H1 (cell line): ENCODE data around the gene GATD1. TPM values are rescaled to one million over a fixed set of nuclear protein-coding genes. Genes with fewer than 3 reads are reported as not detected.

ENCODE experiments used
- polyA plus RNA-seq, 7 experiments: library from polyadenylated mRNA; depleted of rRNA in 3 of 7; stranded (reverse) in 5 of 7; unstranded in 2 of 7; fragments of >200 nt in 5 of 7; fragments of 200-250 nt in 2 of 7; gene quantifications; 1 replicate in 5 of 7; 2 replicates in 1 of 7; 4 replicates in 1 of 7; pipeline versions ENCODE4 v1.2.1 to v1.2.3, GENCODE V29; 2011 to 2013; ENCODE audit warnings: missing spikeins in 2 of 7, mixed read lengths in 2 of 7
- small RNA-seq: library from polyadenylated mRNA; stranded (forward); fragments of <200 nt; extraction: miRNeasy Mini kit (QIAGEN cat#:217004); gene quantifications from one replicate; pipeline ENCODE3, GENCODE V24; 2013; ENCODE audit not compliant: insufficient read depth
- total RNA-seq: library from RNA; stranded (reverse); fragmentation: NEBNext Ultra II Directional; extraction: Animal tissue kit (Norgen Biotek cat#: 25700); gene quantifications from 2 replicates; pipeline ENCODE4 v1.2.1, GENCODE V29; 2021

GATD1 gene
- total and polyA plus RNA-seq, 2 of the 8 experiments (the other 6 are each of a cell fraction or from before 2014, with no cell fraction given), result 47.5 to 54.8 TPM

Small RNA genes within 50 kb of the gene (small RNA-seq; reads per million reads assigned to genes)
- gene SNORA52, result not detected

Other genes starting within 250 kb of the GATD1 start
- 54.7 and 60.9 TPM in 2 replicates for gene HRAS, start 241.9 kb downstream of the GATD1 start, total RNA-seq
- gene HRAS, start 241.9 kb downstream of the GATD1 start, polyA plus RNA-seq (2011; rRNA removed), result 44.3 and 63.4 TPM in 2 replicates
- 1.9 and 2.1 TPM in 2 replicates for gene LRRC56, start 240.0 kb downstream of the GATD1 start, total RNA-seq
- gene LRRC56, start 240.0 kb downstream of the GATD1 start, polyA plus RNA-seq (2011; rRNA removed), result 0.94 and 1.6 TPM in 2 replicates
- 2.6 and 3.1 TPM in 2 replicates for gene LMNTD2, start 216.7 kb downstream of the GATD1 start, total RNA-seq
- 1.6 and 3.6 TPM in 2 replicates for gene LMNTD2, start 216.7 kb downstream of the GATD1 start, polyA plus RNA-seq (2011; rRNA removed)
- 20.6 and 22.3 TPM in 2 replicates for gene RASSF7, start 216.5 kb downstream of the GATD1 start, total RNA-seq
- 43.9 and 60.6 TPM in 2 replicates for gene RASSF7, start 216.5 kb downstream of the GATD1 start, polyA plus RNA-seq (2011; rRNA removed)
- gene PHRF1, start 201.0 kb downstream of the GATD1 start, total RNA-seq, result 37.3 and 39.8 TPM in 2 replicates
- 13.4 and 21.8 TPM in 2 replicates for gene PHRF1, start 201.0 kb downstream of the GATD1 start, polyA plus RNA-seq (2011; rRNA removed)
- 9.4 and 9.6 TPM in 2 replicates for gene IRF7, start 161.5 kb downstream of the GATD1 start, total RNA-seq
- gene IRF7, start 161.5 kb downstream of the GATD1 start, polyA plus RNA-seq (2011; rRNA removed), result 9.1 and 12.8 TPM in 2 replicates
- 0.11 TPM in 1 of 2 replicates, not detected in the other for gene CDHR5, start 152.5 kb downstream of the GATD1 start, total RNA-seq
- gene CDHR5, start 152.5 kb downstream of the GATD1 start, polyA plus RNA-seq (2011; rRNA removed), result 0.02 TPM in 1 of 2 replicates, not detected in the other
- 2.0 and 2.2 TPM in 2 replicates for gene SCT, start 150.3 kb downstream of the GATD1 start, total RNA-seq
- 1.7 and 3.7 TPM in 2 replicates for gene SCT, start 150.3 kb downstream of the GATD1 start, polyA plus RNA-seq (2011; rRNA removed)
- 3.3 and 3.4 TPM in 2 replicates for gene DRD4, start 140.2 kb downstream of the GATD1 start, total RNA-seq
- 4.9 and 9.7 TPM in 2 replicates for gene DRD4, start 140.2 kb downstream of the GATD1 start, polyA plus RNA-seq (2011; rRNA removed)
- 53.7 and 58.4 TPM in 2 replicates for gene DEAF1, start 82.3 kb downstream of the GATD1 start, total RNA-seq
- 47.3 and 64.7 TPM in 2 replicates for gene DEAF1, start 82.3 kb downstream of the GATD1 start, polyA plus RNA-seq (2011; rRNA removed)
- gene TMEM80, start 81.7 kb downstream of the GATD1 start, total RNA-seq, result 7.3 and 8.0 TPM in 2 replicates
- 16.3 and 21.4 TPM in 2 replicates for gene TMEM80, start 81.7 kb downstream of the GATD1 start, polyA plus RNA-seq (2011; rRNA removed)
- gene EPS8L2, start 71.3 kb downstream of the GATD1 start, total RNA-seq, result 38.5 and 44.3 TPM in 2 replicates
- gene EPS8L2, start 71.3 kb downstream of the GATD1 start, polyA plus RNA-seq (2011; rRNA removed), result 57.0 and 65.3 TPM in 2 replicates
- 302 and 308 TPM in 2 replicates for gene TALDO1, start 30.0 kb downstream of the GATD1 start, total RNA-seq
- gene TALDO1, start 30.0 kb downstream of the GATD1 start, polyA plus RNA-seq (2011; rRNA removed), result 265 and 293 TPM in 2 replicates
- 5.0 and 5.7 TPM in 2 replicates for gene CEND1, start 12.6 kb upstream of the GATD1 start, total RNA-seq
- gene CEND1, start 12.6 kb upstream of the GATD1 start, polyA plus RNA-seq (2011; rRNA removed), result 0.82 and 1.3 TPM in 2 replicates
- gene SLC25A22, start 20.8 kb upstream of the GATD1 start, total RNA-seq, result 48.0 and 54.3 TPM in 2 replicates
- 31.5 and 52.0 TPM in 2 replicates for gene SLC25A22, start 20.8 kb upstream of the GATD1 start, polyA plus RNA-seq (2011; rRNA removed)
- 18.9 and 24.9 TPM in 2 replicates for gene PIDD1, start 27.7 kb upstream of the GATD1 start, total RNA-seq
- 26.1 and 51.4 TPM in 2 replicates for gene PIDD1, start 27.7 kb upstream of the GATD1 start, polyA plus RNA-seq (2011; rRNA removed)
- 2,084 and 2,106 TPM in 2 replicates for gene RPLP2, start 32.5 kb upstream of the GATD1 start, total RNA-seq
- 1,789 and 2,639 TPM in 2 replicates for gene RPLP2, start 32.5 kb upstream of the GATD1 start, polyA plus RNA-seq (2011; rRNA removed)
- 62.1 and 62.2 TPM in 2 replicates for gene PNPLA2, start 41.4 kb upstream of the GATD1 start, total RNA-seq
- gene PNPLA2, start 41.4 kb upstream of the GATD1 start, polyA plus RNA-seq (2011; rRNA removed), result 30.9 and 63.7 TPM in 2 replicates
- 26.4 and 29.3 TPM in 2 replicates for gene CRACR2B, start 50.4 kb upstream of the GATD1 start, total RNA-seq
- gene CRACR2B, start 50.4 kb upstream of the GATD1 start, polyA plus RNA-seq (2011; rRNA removed), result 18.2 and 34.9 TPM in 2 replicates
- 93.4 and 101 TPM in 2 replicates for gene CD151, start 55.5 kb upstream of the GATD1 start, total RNA-seq
- 212 and 257 TPM in 2 replicates for gene CD151, start 55.5 kb upstream of the GATD1 start, polyA plus RNA-seq (2011; rRNA removed)
- gene POLR2L, start 65.0 kb upstream of the GATD1 start, total RNA-seq, result 151 and 167 TPM in 2 replicates
- 140 and 142 TPM in 2 replicates for gene POLR2L, start 65.0 kb upstream of the GATD1 start, polyA plus RNA-seq (2011; rRNA removed)
- 74.1 and 75.8 TPM in 2 replicates for gene TSPAN4, start 65.4 kb upstream of the GATD1 start, total RNA-seq
- 145 and 217 TPM in 2 replicates for gene TSPAN4, start 65.4 kb upstream of the GATD1 start, polyA plus RNA-seq (2011; rRNA removed)
- gene CHID1, start 133.3 kb upstream of the GATD1 start, total RNA-seq, result 78.9 and 81.2 TPM in 2 replicates
- 88.5 and 114 TPM in 2 replicates for gene CHID1, start 133.3 kb upstream of the GATD1 start, polyA plus RNA-seq (2011; rRNA removed)
- 50.0 and 56.3 TPM in 2 replicates for gene AP2A2, start 148.4 kb upstream of the GATD1 start, total RNA-seq
- 65.0 and 70.0 TPM in 2 replicates for gene AP2A2, start 148.4 kb upstream of the GATD1 start, polyA plus RNA-seq (2011; rRNA removed)